Gastroesophageal sphincter (tissue), 4 donors: ENCODE results near the gene S1PR5. TPM values are rescaled to one million over a fixed set of nuclear protein-coding genes. Genes with fewer than 3 reads are reported as not detected.
"Not testable (repeated sequence)": the region's sequence is repeated elsewhere in the genome, so short reads cannot be mapped to it uniquely, and the experiment has no call there.

Source experiments
- ATAC-seq: fragments of 150-250 bp; one replicate; pipeline ENCODE4 v1.9.1; 2016; ENCODE audit warnings: mild to moderate bottlenecking, moderate library complexity
- H3K27ac ChIP-seq, 4 donors: fragments of 200-600 bp; sonication (generic) in 3 of 4; 1 replicate in 3 of 4; 2 replicates in 1 of 4; pipeline ENCODE4 v1.5.1; 2016 to 2019
- H3K27me3 ChIP-seq: fragments of 200-600 bp; sonication (generic); one replicate; pipeline ENCODE4 v1.5.1; 2019
- H3K36me3 ChIP-seq, 2 donors: fragments of 200-600 bp; sonication (generic); one replicate each; pipeline ENCODE4 v1.5.1; 2019; ENCODE audit warnings: control low read depth in 1 of 2
- H3K4me1 ChIP-seq, 3 donors: fragments of 200-600 bp; sonication (generic); 1 replicate in 2 of 3; 2 replicates in 1 of 3; pipeline ENCODE4 v1.5.1; 2016 to 2019; ENCODE audit warnings: control low read depth in 2 of 3
- H3K4me3 ChIP-seq, 2 donors: fragments of 200-600 bp; sonication (generic); one replicate each; pipeline ENCODE4 v1.5.1; 2019; ENCODE audit warnings: mild to moderate bottlenecking in 1 of 2, moderate library complexity in 1 of 2
- H3K9me3 ChIP-seq, 3 donors: fragments of 200-600 bp; sonication (generic); one replicate each; pipeline ENCODE4 v1.5.1; 2017 to 2019; ENCODE audit warnings: control low read depth in 2 of 3
- EP300 ChIP-seq: sonication (generic); formaldehyde crosslinking; IDR thresholded peaks from one replicate; pipeline ENCODE4 v1.6.1; 2017; ENCODE audit warnings: antibody characterized with exemption, mild to moderate bottlenecking
- POLR2A ChIP-seq, 2 donors: fragments of 450-650 bp; IDR thresholded peaks; one replicate each; pipeline ENCODE4 v1.6.1; 2017; ENCODE audit warnings: antibody characterized with exemption in 2 of 2, mild to moderate bottlenecking in 2 of 2, moderate library complexity in 1 of 2
- POLR2AphosphoS5 ChIP-seq: sonication (generic); formaldehyde crosslinking; IDR thresholded peaks from one replicate; pipeline ENCODE4 v1.6.1; 2017; ENCODE audit warnings: antibody characterized with exemption
- WGBS, 2 donors: methylation state at CpG; one replicate each; pipeline ENCODE4 v1.1.5; 2018; ENCODE audit warnings: low coverage in 1 of 2; 5-methylcytosine and 5-hydroxymethylcytosine counted together
- total RNA-seq, 4 donors: library from RNA; depleted of rRNA; stranded (reverse); fragments of >200 nt; gene quantifications; one replicate each; pipeline ENCODE4 v1.1.0, GENCODE V29; 2016
- TF ChIP-seq, protein P1 (sequence below), 4 experiments: fragments of 200-600 bp in 2 of 4; fragments of 450-650 bp in 2 of 4; sonication (generic) in 1 of 4; IDR thresholded peaks; one replicate each; pipeline ENCODE4 v1.5.1; 2017 to 2019; ENCODE audit warnings: antibody characterized with exemption in 4 of 4, mild to moderate bottlenecking in 2 of 4, moderate library complexity in 2 of 4

The S1PR5 gene
- total RNA-seq, 4 donors from 2014 or later, result 1.1 TPM; not detected in 3

DNA sequence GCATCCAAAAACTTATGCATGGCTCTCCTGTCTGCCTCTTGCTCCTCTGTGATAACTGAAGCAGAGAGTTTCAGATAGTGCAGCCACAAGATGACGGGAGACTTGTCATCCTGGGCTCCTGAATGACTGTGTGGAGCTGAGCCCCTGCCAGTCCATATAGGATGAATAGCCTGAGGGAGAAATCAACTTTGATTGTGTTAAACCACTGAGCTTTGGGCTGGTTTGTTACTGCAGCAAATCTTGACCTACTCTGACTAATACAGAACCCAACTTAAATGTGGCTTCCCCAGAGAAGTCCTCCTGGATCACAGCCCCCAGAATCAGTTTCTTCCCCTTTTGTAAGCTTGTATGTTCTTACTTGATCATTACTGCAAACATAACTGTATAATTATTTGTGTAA, 15.2 kb upstream of the S1PR5 start:
- H3K4me3 ChIP-seq, result no peak overlapping the region
- no peaks in the 10 kb centered on the region for H3K36me3 ChIP-seq
- peaks cover 24% of the 10 kb centered on the region for H3K27me3 ChIP-seq
- ATAC-seq, result no peak
- no peak for TF ChIP-seq POLR2AphosphoS5
- no peak for TF ChIP-seq POLR2A (IDR thresholded peaks at IDR 0.05)
- TF ChIP-seq, protein P1, sequence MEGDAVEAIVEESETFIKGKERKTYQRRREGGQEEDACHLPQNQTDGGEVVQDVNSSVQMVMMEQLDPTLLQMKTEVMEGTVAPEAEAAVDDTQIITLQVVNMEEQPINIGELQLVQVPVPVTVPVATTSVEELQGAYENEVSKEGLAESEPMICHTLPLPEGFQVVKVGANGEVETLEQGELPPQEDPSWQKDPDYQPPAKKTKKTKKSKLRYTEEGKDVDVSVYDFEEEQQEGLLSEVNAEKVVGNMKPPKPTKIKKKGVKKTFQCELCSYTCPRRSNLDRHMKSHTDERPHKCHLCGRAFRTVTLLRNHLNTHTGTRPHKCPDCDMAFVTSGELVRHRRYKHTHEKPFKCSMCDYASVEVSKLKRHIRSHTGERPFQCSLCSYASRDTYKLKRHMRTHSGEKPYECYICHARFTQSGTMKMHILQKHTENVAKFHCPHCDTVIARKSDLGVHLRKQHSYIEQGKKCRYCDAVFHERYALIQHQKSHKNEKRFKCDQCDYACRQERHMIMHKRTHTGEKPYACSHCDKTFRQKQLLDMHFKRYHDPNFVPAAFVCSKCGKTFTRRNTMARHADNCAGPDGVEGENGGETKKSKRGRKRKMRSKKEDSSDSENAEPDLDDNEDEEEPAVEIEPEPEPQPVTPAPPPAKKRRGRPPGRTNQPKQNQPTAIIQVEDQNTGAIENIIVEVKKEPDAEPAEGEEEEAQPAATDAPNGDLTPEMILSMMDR (IDR thresholded peaks at IDR 0.05), result no peak
- no peak for TF ChIP-seq EP300
- no peak overlapping the region for H3K27ac ChIP-seq
- no peaks in the 10 kb centered on the region for H3K9me3 ChIP-seq
- no peaks in the 10 kb centered on the region for H3K4me1 ChIP-seq
- WGBS, 2 donors, result 75 to 100% methylated on average over 1 of the region's 1 CpG

DNA sequence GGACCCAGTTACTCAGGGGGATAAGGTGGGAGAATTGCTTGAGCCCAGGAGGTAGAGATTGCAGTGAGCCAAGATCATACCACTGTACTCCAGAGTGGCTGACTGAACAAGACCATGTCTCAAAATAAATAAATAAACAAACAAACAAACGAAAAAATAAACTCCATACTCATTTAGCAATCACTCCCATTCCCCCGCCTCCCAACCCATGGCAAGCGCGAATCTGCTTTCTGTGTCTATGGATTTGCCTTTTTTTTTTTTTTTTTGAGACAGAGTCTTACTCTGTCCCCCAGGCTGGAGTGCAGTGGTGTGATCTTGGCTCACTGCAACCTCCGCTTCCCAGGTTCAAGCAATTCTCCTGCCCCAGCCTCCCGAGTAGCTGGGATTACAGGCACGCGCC, 9.6 kb upstream of the S1PR5 start:
- H3K9me3 ChIP-seq, H3K36me3 ChIP-seq, H3K27ac ChIP-seq, H3K4me3 ChIP-seq, H3K4me1 ChIP-seq, ATAC-seq, H3K27me3 ChIP-seq: not testable (repeated sequence)
- 81 to 82% methylated on average over 8 of the region's 8 CpGs for WGBS, 2 donors

DNA sequence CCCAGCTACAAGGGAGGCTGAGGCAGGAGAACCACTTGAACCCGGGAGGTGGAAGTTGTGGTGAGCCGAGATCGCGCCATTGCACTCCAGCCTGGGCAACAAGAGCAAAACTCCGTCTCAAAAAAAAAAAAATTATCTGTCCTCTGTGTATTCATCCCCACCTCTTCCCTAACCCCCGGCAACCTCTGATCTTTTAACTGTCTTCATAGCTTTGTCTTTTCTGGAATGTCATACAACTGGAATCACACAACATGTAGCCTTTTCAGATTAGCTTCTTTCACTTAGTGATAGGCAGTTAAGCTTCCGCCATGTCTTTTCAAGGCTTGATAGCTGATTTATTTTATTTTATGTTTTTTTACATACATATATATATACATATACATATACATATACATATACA, 8.4 kb upstream of the S1PR5 start:
- H3K9me3 ChIP-seq, result no peaks in the 10 kb centered on the region
- no peaks in the 10 kb centered on the region for H3K4me1 ChIP-seq
- H3K36me3 ChIP-seq, result no peaks in the 10 kb centered on the region
- TF ChIP-seq POLR2A (IDR thresholded peaks at IDR 0.05) (no peak), EP300 (no peak), POLR2AphosphoS5 (no peak)
- TF ChIP-seq, protein P1 (IDR thresholded peaks at IDR 0.05), result no peak
- no peak overlapping the region for H3K4me3 ChIP-seq
- peaks cover 22% of the 10 kb centered on the region for H3K27me3 ChIP-seq
- no peak for ATAC-seq
- H3K27ac ChIP-seq, result no peak overlapping the region
- 87 to 96% methylated on average over 7 of the region's 7 CpGs for WGBS, 2 donors

DNA sequence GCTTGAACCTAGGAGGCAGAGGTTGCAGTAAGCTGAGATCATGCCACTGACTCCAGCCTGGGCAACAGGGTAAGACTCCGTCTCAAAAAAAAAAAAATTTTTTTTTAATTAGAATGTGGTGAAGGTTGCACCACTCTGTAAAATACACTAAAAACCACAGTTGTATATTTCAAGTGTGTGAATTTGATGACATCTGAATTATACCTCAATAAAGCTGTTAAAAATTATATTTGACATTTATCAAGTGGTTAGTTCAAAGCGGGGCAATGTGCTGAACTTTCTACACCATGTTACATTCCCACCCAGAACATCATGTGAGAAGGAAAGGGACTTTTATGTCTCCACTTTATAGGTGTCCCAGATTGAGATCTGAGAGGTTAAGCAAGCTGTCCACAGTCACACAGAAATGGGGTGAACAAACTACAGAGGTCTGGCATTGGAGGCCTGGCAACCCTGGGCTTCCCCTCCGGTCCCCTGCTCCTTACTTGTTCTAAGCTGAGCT, 5.9 kb upstream of the S1PR5 start:
- H3K4me3 ChIP-seq, result no peak overlapping the region
- H3K4me1 ChIP-seq, result peaks cover 0 to 6% (median 0%) of the 10 kb centered on the region in 3 donors
- WGBS, 2 donors, result 62 to 88% methylated on average over 3 of the region's 3 CpGs
- no peaks in the 10 kb centered on the region for H3K9me3 ChIP-seq
- no peak for ATAC-seq
- peaks cover 47% of the 10 kb centered on the region for H3K27me3 ChIP-seq
- no peaks in the 10 kb centered on the region for H3K36me3 ChIP-seq
- no peak overlapping the region for H3K27ac ChIP-seq
- no peak for TF ChIP-seq EP300
- TF ChIP-seq POLR2AphosphoS5, result no peak
- TF ChIP-seq, protein P1 (IDR thresholded peaks at IDR 0.05), result no peak
- TF ChIP-seq POLR2A (IDR thresholded peaks at IDR 0.05), result no peak

DNA sequence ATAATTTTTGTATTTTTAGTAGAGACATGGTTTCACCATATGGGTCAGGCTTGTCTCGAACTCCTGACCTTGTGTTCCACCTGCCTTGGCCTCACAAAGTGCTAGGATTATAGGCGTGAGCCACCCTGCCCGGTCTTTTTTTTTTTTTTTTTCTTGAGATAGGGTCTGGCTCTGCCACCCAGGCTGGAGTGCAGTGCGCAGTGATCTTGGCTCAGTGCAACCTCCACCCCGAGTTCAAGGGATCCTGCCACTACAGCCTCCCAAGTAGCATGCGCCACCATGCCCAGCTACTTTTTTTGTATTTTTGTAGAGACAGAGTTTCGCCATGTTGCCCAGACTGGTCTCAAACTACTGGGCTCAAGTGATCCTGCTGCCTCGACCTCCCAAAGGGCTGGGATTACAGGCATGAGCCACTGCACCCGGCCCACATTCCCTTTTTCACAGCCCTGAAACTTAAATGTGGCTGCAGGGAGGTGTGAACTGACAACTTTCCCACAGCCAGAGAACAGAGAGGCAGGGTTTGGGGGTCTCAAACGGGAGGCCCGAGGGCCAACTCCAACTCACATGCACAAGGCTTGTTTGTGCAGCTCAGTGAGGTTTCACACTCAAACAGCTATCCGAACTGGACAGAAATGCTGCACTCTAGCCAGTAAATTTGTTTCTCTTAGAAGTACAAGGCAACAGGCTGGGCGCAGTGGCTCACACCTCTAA, 4.4 kb upstream of the S1PR5 start:
- no peaks in the 10 kb centered on the region for H3K9me3 ChIP-seq
- no peak overlapping the region for H3K27ac ChIP-seq
- H3K36me3 ChIP-seq, result no peaks in the 10 kb centered on the region
- peaks cover 62% of the 10 kb centered on the region for H3K27me3 ChIP-seq
- no peak for ATAC-seq
- 76 to 94% methylated on average over 4 to 6 of the region's 13 CpGs for WGBS, 2 donors
- no peak overlapping the region for H3K4me3 ChIP-seq
- peaks cover 0 to 20% (median 4%) of the 10 kb centered on the region in 3 donors for H3K4me1 ChIP-seq
- no peak for TF ChIP-seq POLR2A (IDR thresholded peaks at IDR 0.05)
- TF ChIP-seq, protein P1 (IDR thresholded peaks at IDR 0.05), result no peak
- no peak for TF ChIP-seq POLR2AphosphoS5
- no peak for TF ChIP-seq EP300
